ENCODE measurements around the gene AADACL2. TPM values are rescaled to one million over a fixed set of nuclear protein-coding genes. Genes with fewer than 3 reads are reported as not detected.

The AADACL2 gene
- total RNA-seq, 1 donor from 2014 or later, result 0.21 TPM

- no peaks in the 10 kb centered on the region for H3K4me1 ChIP-seq
- no peaks in the 10 kb centered on the region for H3K36me3 ChIP-seq
- DNase-seq (no peak), ATAC-seq (no peak)
- H3K27me3 ChIP-seq (ENCODE audit: low read depth), result no peaks in the 10 kb centered on the region
- no peak overlapping the region for H3K4me3 ChIP-seq
- intact Hi-C loops (cut with DNase I), result no loop called here
- no peak overlapping the region for H3K27ac ChIP-seq
- H3K9me3 ChIP-seq, result no peaks in the 10 kb centered on the region
- TF ChIP-seq CTCF (IDR thresholded peaks at IDR 0.05), result no peak
Measured at GRCh38 chr3:151793636-151794035, 59.9 kb downstream of the AADACL2 start.

- H3K36me3 ChIP-seq, result no peaks in the 10 kb centered on the region
- no peak overlapping the region for H3K4me3 ChIP-seq
- no peak for TF ChIP-seq CTCF (IDR thresholded peaks at IDR 0.05)
- H3K4me1 ChIP-seq, result no peaks in the 10 kb centered on the region
- no peaks in the 10 kb centered on the region for H3K27me3 ChIP-seq (ENCODE audit: low read depth)
- DNase-seq (no peak), ATAC-seq (no peak)
- intact Hi-C loops (cut with DNase I), result no loop called here
- H3K27ac ChIP-seq, result no peak overlapping the region
- H3K9me3 ChIP-seq, result no peaks in the 10 kb centered on the region
Measured at GRCh38 chr3:151794080-151794479, 60.4 kb downstream of the AADACL2 start.

GRCh38 chr3:151795276-151795675, 61.5 kb downstream of the AADACL2 start:
- H3K4me3 ChIP-seq, result no peak overlapping the region
- ATAC-seq (no peak), DNase-seq (no peak)
- no peak for TF ChIP-seq CTCF (IDR thresholded peaks at IDR 0.05)
- no peaks in the 10 kb centered on the region for H3K4me1 ChIP-seq
- no peak overlapping the region for H3K27ac ChIP-seq
- H3K36me3 ChIP-seq, result no peaks in the 10 kb centered on the region
- H3K27me3 ChIP-seq (ENCODE audit: low read depth), result no peaks in the 10 kb centered on the region
- intact Hi-C loops (cut with DNase I), result no loop called here
- H3K9me3 ChIP-seq, result no peaks in the 10 kb centered on the region

GRCh38 chr3:151796105-151796680, 62.5 kb downstream of the AADACL2 start:
- H3K9me3 ChIP-seq, result no peaks in the 10 kb centered on the region
- H3K27me3 ChIP-seq (ENCODE audit: low read depth), result no peaks in the 10 kb centered on the region
- intact Hi-C loops (cut with DNase I), result no loop called here
- TF ChIP-seq CTCF (IDR thresholded peaks at IDR 0.05), result no peak
- ATAC-seq (no peak), DNase-seq (no peak)
- H3K4me3 ChIP-seq, result no peak overlapping the region
- H3K27ac ChIP-seq, result no peak overlapping the region
- no peaks in the 10 kb centered on the region for H3K4me1 ChIP-seq
- H3K36me3 ChIP-seq, result no peaks in the 10 kb centered on the region

- H3K4me1 ChIP-seq, result no peaks in the 10 kb centered on the region
- no peak for TF ChIP-seq CTCF (IDR thresholded peaks at IDR 0.05)
- H3K4me3 ChIP-seq, result no peak overlapping the region
- DNase-seq (no peak), ATAC-seq (no peak)
- intact Hi-C loops (cut with DNase I), result no loop called here
- H3K9me3 ChIP-seq, result no peaks in the 10 kb centered on the region
- no peaks in the 10 kb centered on the region for H3K36me3 ChIP-seq
- H3K27ac ChIP-seq, result no peak overlapping the region
- H3K27me3 ChIP-seq (ENCODE audit: low read depth), result no peaks in the 10 kb centered on the region
Measured at GRCh38 chr3:151798466-151798865, 64.7 kb downstream of the AADACL2 start.

- no peak for TF ChIP-seq CTCF (IDR thresholded peaks at IDR 0.05)
- DNase-seq (no peak), ATAC-seq (no peak)
- intact Hi-C loops (cut with DNase I), result no loop called here
- no peaks in the 10 kb centered on the region for H3K27me3 ChIP-seq (ENCODE audit: low read depth)
- H3K36me3 ChIP-seq, result no peaks in the 10 kb centered on the region
- H3K4me1 ChIP-seq, result no peaks in the 10 kb centered on the region
- H3K27ac ChIP-seq, result no peak overlapping the region
- no peak overlapping the region for H3K4me3 ChIP-seq
- H3K9me3 ChIP-seq, result no peaks in the 10 kb centered on the region
Measured at GRCh38 chr3:151800431-151800830, 66.7 kb downstream of the AADACL2 start.
